Thymus (tissue), 11 donors: ENCODE measurements around the gene HES5. TPM values are rescaled to one million over a fixed set of nuclear protein-coding genes. Genes with fewer than 3 reads are reported as not detected.

Source experiments
- DNase-seq, 9 donors: peaks; one replicate each; pipeline ENCODE4 v3.0.0-alpha.2; 2013; ENCODE audit warnings: low spot score in 9 of 9, low read depth in 6 of 9, missing footprints in 1 of 9
- H3K27ac ChIP-seq, 2 donors: one replicate each; pipeline ENCODE4 v1.5.1; 2013; ENCODE audit warnings: control low read depth in 1 of 2, low read depth in 1 of 2, low read length in 1 of 2, mild to moderate bottlenecking in 1 of 2, moderate library complexity in 1 of 2
- H3K27me3 ChIP-seq, 2 donors: one replicate each; pipeline ENCODE4 v1.5.1; 2013; ENCODE audit warnings: low read length in 1 of 2; ENCODE audit not compliant: control insufficient read depth in 2 of 2, insufficient read depth in 1 of 2
- H3K36me3 ChIP-seq, 2 donors: one replicate each; pipeline ENCODE4 v1.5.1; 2013; ENCODE audit warnings: low read length in 1 of 2, mild to moderate bottlenecking in 1 of 2, moderate library complexity in 1 of 2; ENCODE audit not compliant: control insufficient read depth in 2 of 2, insufficient read depth in 2 of 2
- H3K4me1 ChIP-seq, 2 donors: one replicate each; pipeline ENCODE4 v1.5.1; 2013; ENCODE audit warnings: low read length in 2 of 2; ENCODE audit not compliant: control insufficient read depth in 2 of 2, insufficient read depth in 2 of 2
- H3K4me3 ChIP-seq, 2 donors: one replicate each; pipeline ENCODE4 v1.5.1; 2013; ENCODE audit warnings: low read length in 2 of 2, control low read depth in 1 of 2, mild to moderate bottlenecking in 1 of 2
- H3K9me3 ChIP-seq, 2 donors: one replicate each; pipeline ENCODE4 v1.5.1; 2013; ENCODE audit warnings: low read length in 1 of 2, mild to moderate bottlenecking in 1 of 2; ENCODE audit not compliant: control insufficient read depth in 2 of 2, insufficient read depth in 1 of 2
- WGBS: extraction: QIAGEN DNeasy Blood & Tissue Kit; methylation state at CpG from one replicate; pipeline ENCODE4 v1.1.7; 2013; 5-methylcytosine and 5-hydroxymethylcytosine counted together
- polyA plus RNA-seq: library from polyadenylated mRNA; stranded (reverse); fragments of 200-250 nt; gene quantifications from one replicate; pipeline ENCODE4 v1.2.3, GENCODE V29; 2013
- total RNA-seq: library from RNA; stranded (reverse); fragments of 120-200 nt; gene quantifications from one replicate; pipeline ENCODE4 v1.2.4, GENCODE V29; 2013
- donor health status: healthy.

Gene HES5
- total and polyA plus RNA-seq, 2 donors = 0.38 to 0.55 TPM

DNA sequence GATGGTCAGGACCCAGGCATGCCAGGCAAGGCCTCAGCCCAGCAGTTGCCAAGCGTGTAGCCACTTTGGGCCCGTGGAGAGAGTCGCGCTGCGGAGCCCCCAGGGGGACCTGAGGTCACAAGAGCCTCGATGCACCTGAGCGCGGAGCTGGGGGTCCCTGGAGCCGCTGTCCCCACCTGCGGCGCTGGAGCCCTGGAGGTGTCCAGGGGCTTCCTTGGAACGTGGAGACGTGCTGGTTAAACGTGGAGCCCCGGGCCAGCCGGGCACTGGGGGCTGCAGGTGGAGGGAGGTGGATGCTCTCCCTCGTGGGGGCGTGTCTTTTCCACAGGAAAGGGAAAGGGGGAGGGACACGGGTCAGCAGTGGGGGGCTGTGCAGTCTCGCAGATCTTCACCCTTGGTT, 50.9 kb downstream of the HES5 start:
- Histone ChIP-seq H3K36me3 (no peaks in the 10 kb centered on the region), H3K9me3 (peaks cover 0 to 1% of the 10 kb centered on the region in 2 donors), H3K4me3 (no peak overlapping the region), H3K4me1 (no peaks in the 10 kb centered on the region), H3K27ac (no peak overlapping the region), H3K27me3 (no peaks in the 10 kb centered on the region)
- 84% methylated on average over 20 of the region's 20 CpGs for WGBS
- no peak for DNase-seq

Other genes starting within 250 kb of the HES5 start
- 5.7 TPM for gene MORN1, start 138.7 kb downstream of the HES5 start, total RNA-seq
- 6.4 TPM for gene MORN1, start 138.7 kb downstream of the HES5 start, polyA plus RNA-seq
- gene RER1, start 138.4 kb downstream of the HES5 start, total RNA-seq = 58.6 TPM
- gene RER1, start 138.4 kb downstream of the HES5 start, polyA plus RNA-seq = 85.8 TPM
- gene PEX10, start 117.7 kb downstream of the HES5 start, total RNA-seq = 8.8 TPM
- gene PEX10, start 117.7 kb downstream of the HES5 start, polyA plus RNA-seq = 16.0 TPM
- gene PLCH2, start 54.0 kb downstream of the HES5 start, total RNA-seq = 0.90 TPM
- gene PLCH2, start 54.0 kb downstream of the HES5 start, polyA plus RNA-seq = 34.4 TPM
- 21.6 TPM for gene PANK4, start 3.7 kb downstream of the HES5 start, total RNA-seq
- gene PANK4, start 3.7 kb downstream of the HES5 start, polyA plus RNA-seq = 27.1 TPM
- gene TNFRSF14, start 26.1 kb upstream of the HES5 start, total RNA-seq = 72.4 TPM
- gene TNFRSF14, start 26.1 kb upstream of the HES5 start, polyA plus RNA-seq = 233 TPM
- gene PRXL2B, start 56.5 kb upstream of the HES5 start, total RNA-seq = 11.8 TPM
- gene PRXL2B, start 56.5 kb upstream of the HES5 start, polyA plus RNA-seq = 12.3 TPM
- gene MMEL1, start 102.8 kb upstream of the HES5 start, total RNA-seq = 0.33 TPM
- gene MMEL1, start 102.8 kb upstream of the HES5 start, polyA plus RNA-seq = 1.8 TPM